ENCODE measurements around the gene IQSEC2.

DNA sequence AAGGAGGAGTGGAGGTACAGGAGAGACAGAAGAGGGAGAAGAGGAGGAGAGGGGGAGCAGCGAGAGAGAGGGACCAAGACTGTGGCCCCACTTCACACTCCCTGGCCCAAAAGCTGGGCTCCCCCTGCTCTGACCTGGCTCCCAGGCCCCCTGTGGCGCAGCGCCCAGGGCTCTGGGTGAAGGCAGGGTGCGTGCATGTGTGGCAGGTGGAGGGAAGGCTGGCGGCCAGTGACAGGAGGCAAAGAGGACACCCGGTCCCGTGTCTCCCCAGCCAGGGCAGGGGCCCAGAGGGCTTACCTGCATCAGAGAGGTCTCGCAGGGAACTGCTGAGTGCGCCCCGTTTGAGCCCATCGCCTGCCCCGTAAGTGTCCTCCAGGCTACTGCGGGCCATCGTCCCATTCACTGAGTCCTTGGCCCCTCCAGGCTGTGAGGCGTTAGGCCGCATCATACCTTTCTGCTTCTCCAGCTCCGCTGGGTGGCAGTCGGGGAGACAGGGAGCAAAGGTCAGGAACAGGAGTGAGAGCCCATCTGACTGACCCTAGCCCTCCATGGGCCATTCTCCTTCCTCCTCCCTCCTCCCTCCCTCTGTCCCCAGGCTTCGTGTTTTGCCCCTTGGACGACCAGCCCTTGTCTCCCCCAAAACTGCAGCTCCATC lies 45.2 kb downstream of the IQSEC2 start:
- TF ChIP-seq, protein P1, sequence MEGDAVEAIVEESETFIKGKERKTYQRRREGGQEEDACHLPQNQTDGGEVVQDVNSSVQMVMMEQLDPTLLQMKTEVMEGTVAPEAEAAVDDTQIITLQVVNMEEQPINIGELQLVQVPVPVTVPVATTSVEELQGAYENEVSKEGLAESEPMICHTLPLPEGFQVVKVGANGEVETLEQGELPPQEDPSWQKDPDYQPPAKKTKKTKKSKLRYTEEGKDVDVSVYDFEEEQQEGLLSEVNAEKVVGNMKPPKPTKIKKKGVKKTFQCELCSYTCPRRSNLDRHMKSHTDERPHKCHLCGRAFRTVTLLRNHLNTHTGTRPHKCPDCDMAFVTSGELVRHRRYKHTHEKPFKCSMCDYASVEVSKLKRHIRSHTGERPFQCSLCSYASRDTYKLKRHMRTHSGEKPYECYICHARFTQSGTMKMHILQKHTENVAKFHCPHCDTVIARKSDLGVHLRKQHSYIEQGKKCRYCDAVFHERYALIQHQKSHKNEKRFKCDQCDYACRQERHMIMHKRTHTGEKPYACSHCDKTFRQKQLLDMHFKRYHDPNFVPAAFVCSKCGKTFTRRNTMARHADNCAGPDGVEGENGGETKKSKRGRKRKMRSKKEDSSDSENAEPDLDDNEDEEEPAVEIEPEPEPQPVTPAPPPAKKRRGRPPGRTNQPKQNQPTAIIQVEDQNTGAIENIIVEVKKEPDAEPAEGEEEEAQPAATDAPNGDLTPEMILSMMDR (IDR thresholded peaks at IDR 0.05; ENCODE audit: low read depth, low read length) = no peak
- TF ChIP-seq, protein P2, sequence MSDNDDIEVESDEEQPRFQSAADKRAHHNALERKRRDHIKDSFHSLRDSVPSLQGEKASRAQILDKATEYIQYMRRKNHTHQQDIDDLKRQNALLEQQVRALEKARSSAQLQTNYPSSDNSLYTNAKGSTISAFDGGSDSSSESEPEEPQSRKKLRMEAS (IDR thresholded peaks at IDR 0.05; ENCODE audit: low read depth, low read length) = no peak
- TF ChIP-seq POLR2A (IDR thresholded peaks at IDR 0.05; ENCODE audit: extremely low read depth, insufficient read length) = no peak

All from NB4 (cell line).